NCI-H2227 (cell line): Measurements from ENCODE around the gene CCDC137.

Experiments
- DNase-seq: peaks from one replicate; lab custom pipeline; 2025; ENCODE audit not compliant: unreplicated experiment; lab: John Stamatoyannopoulos, UW

CCDC137 gene

GRCh38 chr17:81700353-81701287, 34.1 kb downstream of the CCDC137 start:
- DNase-seq = no peak

GRCh38 chr17:81701288-81702071, 34.9 kb downstream of the CCDC137 start:
- peak; percentile 38 for DNase-seq

GRCh38 chr17:81702934-81703746, 36.6 kb downstream of the CCDC137 start, which contains the start of gene MRPL12:
MRPL12 (plus strand) TSS chr17:81703367; CDS start chr17:81703502, 135 bp downstream.
- DNase-seq = peak; percentile 98

GRCh38 chr17:81703747-81704654, 37.5 kb downstream of the CCDC137 start:
- DNase-seq = no peak

- DNase-seq = no peak
Measured at GRCh38 chr17:81705518-81706231, 39.1 kb downstream of the CCDC137 start.

- no peak for DNase-seq
Measured at GRCh38 chr17:81706232-81706611, 39.7 kb downstream of the CCDC137 start.

GRCh38 chr17:81706757-81707624, 40.5 kb downstream of the CCDC137 start:
- DNase-seq = no peak

GRCh38 chr17:81707725-81708646, 41.4 kb downstream of the CCDC137 start:
- DNase-seq = no peak

GRCh38 chr17:81708739-81709185, 42.2 kb downstream of the CCDC137 start:
- DNase-seq = no peak

GRCh38 chr17:81710514-81711308, 44.2 kb downstream of the CCDC137 start:
- DNase-seq = peak; percentile 24

GRCh38 chr17:81711814-81712467, 45.4 kb downstream of the CCDC137 start, which contains the start of gene SLC25A10:
SLC25A10 (plus strand) TSS chr17:81712284; CDS start chr17:81712427, 143 bp downstream.
- DNase-seq = peak; percentile 91

- peak; percentile 59 for DNase-seq
Measured at GRCh38 chr17:81712468-81713003, 46.0 kb downstream of the CCDC137 start.

- DNase-seq = no peak
Measured at GRCh38 chr17:81713004-81713555, 46.5 kb downstream of the CCDC137 start.

GRCh38 chr17:81713556-81714411, 47.2 kb downstream of the CCDC137 start:
- peak; percentile 60 for DNase-seq
